KMS-11 (cell line): Measurements from ENCODE around the gene DOP1A.

Experiments
- H2AFZ ChIP-seq: fragments of 200-600 bp; sonication (generic); 2 replicates; pipeline ENCODE4 v1.6.1; 2016; ENCODE audit warnings: antibody characterized with exemption, mixed run types, low read depth
- H3K27ac ChIP-seq: fragments of 200-600 bp; sonication (generic); 2 replicates; pipeline ENCODE4 v1.6.1; 2016; ENCODE audit warnings: mild to moderate bottlenecking, mixed run types
- H3K27me3 ChIP-seq: fragments of 200-600 bp; sonication (generic); 2 replicates; pipeline ENCODE4 v1.6.1; 2017; ENCODE audit warnings: mild to moderate bottlenecking, low read depth, mixed run types, moderate library complexity; ENCODE audit not compliant: insufficient read depth
- H3K36me3 ChIP-seq: fragments of 200-600 bp; sonication (generic); 2 replicates; pipeline ENCODE4 v1.6.1; 2017; ENCODE audit warnings: mild to moderate bottlenecking, mixed run types; ENCODE audit not compliant: insufficient read depth
- H3K4me1 ChIP-seq: fragments of 200-600 bp; sonication (generic); 2 replicates; pipeline ENCODE4 v1.6.1; 2016; ENCODE audit warnings: mild to moderate bottlenecking, low read depth, mixed run types; ENCODE audit not compliant: poor library complexity, severe bottlenecking
- H3K4me2 ChIP-seq: fragments of 200-600 bp; sonication (generic); 2 replicates; pipeline ENCODE4 v1.7.0; 2016; ENCODE audit warnings: mild to moderate bottlenecking, mixed run types
- H3K4me3 ChIP-seq: fragments of 200-600 bp; sonication (generic); IDR thresholded peaks from 2 replicates; pipeline ENCODE4 v1.6.1; 2017; ENCODE audit warnings: low read depth, low read length, mixed read lengths; ENCODE audit not compliant: insufficient read depth
- H3K79me2 ChIP-seq: fragments of 200-600 bp; sonication (generic); 2 replicates; pipeline ENCODE4 v1.6.1; 2016; ENCODE audit warnings: low read depth, mixed run types; ENCODE audit not compliant: insufficient read depth
- H3K9ac ChIP-seq: fragments of 200-600 bp; sonication (generic); 2 replicates; pipeline ENCODE4 v1.6.1; 2016; ENCODE audit warnings: mild to moderate bottlenecking, mixed run types
- H4K20me1 ChIP-seq: fragments of 200-600 bp; sonication (generic); 2 replicates; pipeline ENCODE4 v1.6.1; 2016; ENCODE audit warnings: mild to moderate bottlenecking, mixed run types; ENCODE audit not compliant: insufficient read depth
- TF ChIP-seq, protein P1 (sequence below): fragments of 200-600 bp; sonication (generic); conservative IDR thresholded peaks from 2 replicates; pipeline ENCODE4 v1.6.1; 2017; ENCODE audit warnings: low read depth, mild to moderate bottlenecking, antibody characterized with exemption, low read length, moderate library complexity, mixed read lengths

The DOP1A gene

DNA sequence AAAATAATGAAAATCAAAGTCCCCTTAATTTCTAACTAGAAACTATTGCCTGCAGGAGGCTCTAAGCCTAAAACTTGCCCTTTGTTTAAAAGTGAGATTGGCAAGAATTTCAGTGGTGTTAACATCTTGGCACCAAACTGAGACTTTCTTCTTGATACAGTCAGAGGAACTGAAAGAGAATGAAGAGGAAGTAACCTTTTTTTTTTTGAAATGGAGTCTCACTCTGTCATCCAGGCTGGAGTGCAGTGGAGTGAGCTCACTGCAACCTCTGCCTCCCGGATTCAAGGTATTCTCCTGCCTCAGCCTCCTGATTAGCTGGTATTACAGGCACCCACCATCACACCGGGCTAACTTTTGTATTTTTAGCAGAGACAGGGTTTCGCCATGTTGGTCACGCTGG is 3.6 kb downstream of the DOP1A start:
- TF ChIP-seq, protein P1, sequence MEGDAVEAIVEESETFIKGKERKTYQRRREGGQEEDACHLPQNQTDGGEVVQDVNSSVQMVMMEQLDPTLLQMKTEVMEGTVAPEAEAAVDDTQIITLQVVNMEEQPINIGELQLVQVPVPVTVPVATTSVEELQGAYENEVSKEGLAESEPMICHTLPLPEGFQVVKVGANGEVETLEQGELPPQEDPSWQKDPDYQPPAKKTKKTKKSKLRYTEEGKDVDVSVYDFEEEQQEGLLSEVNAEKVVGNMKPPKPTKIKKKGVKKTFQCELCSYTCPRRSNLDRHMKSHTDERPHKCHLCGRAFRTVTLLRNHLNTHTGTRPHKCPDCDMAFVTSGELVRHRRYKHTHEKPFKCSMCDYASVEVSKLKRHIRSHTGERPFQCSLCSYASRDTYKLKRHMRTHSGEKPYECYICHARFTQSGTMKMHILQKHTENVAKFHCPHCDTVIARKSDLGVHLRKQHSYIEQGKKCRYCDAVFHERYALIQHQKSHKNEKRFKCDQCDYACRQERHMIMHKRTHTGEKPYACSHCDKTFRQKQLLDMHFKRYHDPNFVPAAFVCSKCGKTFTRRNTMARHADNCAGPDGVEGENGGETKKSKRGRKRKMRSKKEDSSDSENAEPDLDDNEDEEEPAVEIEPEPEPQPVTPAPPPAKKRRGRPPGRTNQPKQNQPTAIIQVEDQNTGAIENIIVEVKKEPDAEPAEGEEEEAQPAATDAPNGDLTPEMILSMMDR, result no peak
- H3K27ac ChIP-seq, result no peak overlapping the region
- no peak overlapping the region for H3K4me2 ChIP-seq
- H3K9ac ChIP-seq, result no peak overlapping the region
- peaks cover 36% of the 10 kb centered on the region for H3K4me1 ChIP-seq
- H4K20me1 ChIP-seq, result no peaks in the 10 kb centered on the region
- no peaks in the 10 kb centered on the region for H3K27me3 ChIP-seq
- H3K79me2 ChIP-seq, result peaks cover 17% of the 10 kb centered on the region
- no peak overlapping the region for H3K4me3 ChIP-seq
- H3K36me3 ChIP-seq, result no peaks in the 10 kb centered on the region
- no peak overlapping the region for H2AFZ ChIP-seq

DNA sequence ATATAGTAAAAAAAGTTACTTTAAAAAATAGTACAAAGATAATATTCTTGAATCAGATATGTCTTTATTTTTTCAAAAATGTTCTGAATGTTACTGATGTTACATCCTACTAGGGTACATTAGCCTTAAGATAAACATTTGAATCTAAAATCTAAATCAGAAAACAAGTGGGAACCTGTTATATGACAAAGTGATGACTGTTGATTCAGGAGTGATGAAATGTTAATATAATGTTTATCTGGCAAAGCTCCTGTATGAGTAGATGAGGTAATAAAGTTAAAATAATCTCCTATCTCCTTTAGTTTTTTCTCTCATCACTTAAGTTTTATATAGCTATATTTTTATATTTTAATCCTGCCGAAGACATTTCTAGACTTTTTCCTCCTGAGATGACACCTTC is 4.2 kb downstream of the DOP1A start:
- H3K4me1 ChIP-seq, result peaks cover 32% of the 10 kb centered on the region
- H3K27me3 ChIP-seq, result no peaks in the 10 kb centered on the region
- H3K36me3 ChIP-seq, result no peaks in the 10 kb centered on the region
- H3K4me3 ChIP-seq, result no peak overlapping the region
- H3K27ac ChIP-seq, result no peak overlapping the region
- TF ChIP-seq, protein P1, result no peak
- H3K4me2 ChIP-seq, result no peak overlapping the region
- no peaks in the 10 kb centered on the region for H4K20me1 ChIP-seq
- no peak overlapping the region for H3K9ac ChIP-seq
- peaks cover 17% of the 10 kb centered on the region for H3K79me2 ChIP-seq
- H2AFZ ChIP-seq, result no peak overlapping the region

DNA sequence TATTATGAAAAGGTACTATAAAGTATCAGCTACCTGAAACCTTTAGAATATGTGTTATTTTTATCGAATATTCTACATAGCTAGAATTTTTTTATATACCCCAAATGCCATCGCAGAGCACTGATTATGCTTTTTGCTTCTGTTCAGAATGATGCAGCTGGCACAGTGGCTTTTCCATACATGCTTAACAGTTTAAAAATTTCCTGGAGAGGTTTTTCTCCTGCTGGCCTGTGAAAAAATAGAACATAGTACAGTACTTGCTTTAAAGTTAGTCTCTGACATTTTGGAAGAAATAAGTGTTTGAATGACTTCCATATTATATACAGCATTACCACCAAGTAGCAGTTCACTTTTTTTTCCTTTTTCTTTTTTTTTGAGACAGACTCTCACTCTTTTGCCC is 5.3 kb downstream of the DOP1A start:
- H3K79me2 ChIP-seq, result peaks cover 17% of the 10 kb centered on the region
- H4K20me1 ChIP-seq, result no peaks in the 10 kb centered on the region
- no peak overlapping the region for H2AFZ ChIP-seq
- peaks cover 26% of the 10 kb centered on the region for H3K4me1 ChIP-seq
- TF ChIP-seq, protein P1, result no peak
- H3K27ac ChIP-seq, result no peak overlapping the region
- no peak overlapping the region for H3K9ac ChIP-seq
- no peak overlapping the region for H3K4me3 ChIP-seq
- no peak overlapping the region for H3K4me2 ChIP-seq
- no peaks in the 10 kb centered on the region for H3K36me3 ChIP-seq
- no peaks in the 10 kb centered on the region for H3K27me3 ChIP-seq

GRCh38 chr6:83073615-83074014 is 6.1 kb downstream of the DOP1A start:
- H3K27ac ChIP-seq, result no peak overlapping the region
- no peak overlapping the region for H2AFZ ChIP-seq
- H3K27me3 ChIP-seq, result no peaks in the 10 kb centered on the region
- no peak overlapping the region for H3K9ac ChIP-seq
- TF ChIP-seq, protein P1, result no peak
- H3K4me1 ChIP-seq, result peaks cover 26% of the 10 kb centered on the region
- no peak overlapping the region for H3K4me2 ChIP-seq
- H4K20me1 ChIP-seq, result no peaks in the 10 kb centered on the region
- H3K36me3 ChIP-seq, result no peaks in the 10 kb centered on the region
- no peak overlapping the region for H3K4me3 ChIP-seq
- H3K79me2 ChIP-seq, result peaks cover 13% of the 10 kb centered on the region
